Inferior parietal cortex (tissue), 1 donor: Measurements from ENCODE around the gene LRPPRC.
A peak's percentile ranks its signal among the peaks of the same experiment; 100 is the strongest.

Source experiments
- DNase-seq: peaks from one replicate; pipeline ENCODE4 v3.0.0-alpha.2; 2016; ENCODE audit errors: extremely low spot score

LRPPRC gene

GRCh38 chr2:43855292-43855691, 140.5 kb downstream of the LRPPRC start:
- no peak for DNase-seq

DNA sequence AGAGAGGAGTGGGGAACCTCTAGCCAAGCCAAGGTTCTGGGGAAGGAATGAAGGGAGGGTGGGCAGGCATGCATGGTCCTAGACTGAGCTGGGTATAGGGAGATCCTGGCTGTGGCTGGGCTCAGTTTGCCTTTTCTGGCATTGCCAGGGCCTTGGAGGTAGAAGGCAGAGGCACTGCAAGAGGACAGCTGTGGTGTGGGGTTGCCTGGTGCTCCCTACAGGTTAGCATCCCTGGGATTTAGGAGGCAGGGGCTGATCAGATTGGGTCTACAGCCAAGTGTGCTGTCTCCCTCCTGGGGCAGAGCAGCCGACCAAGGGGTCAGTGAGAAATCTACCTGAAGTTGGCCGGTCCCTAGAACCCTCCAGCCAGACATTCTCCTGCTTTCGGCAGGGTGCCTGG, 141.1 kb downstream of the LRPPRC start:
- DNase-seq = no peak

DNA sequence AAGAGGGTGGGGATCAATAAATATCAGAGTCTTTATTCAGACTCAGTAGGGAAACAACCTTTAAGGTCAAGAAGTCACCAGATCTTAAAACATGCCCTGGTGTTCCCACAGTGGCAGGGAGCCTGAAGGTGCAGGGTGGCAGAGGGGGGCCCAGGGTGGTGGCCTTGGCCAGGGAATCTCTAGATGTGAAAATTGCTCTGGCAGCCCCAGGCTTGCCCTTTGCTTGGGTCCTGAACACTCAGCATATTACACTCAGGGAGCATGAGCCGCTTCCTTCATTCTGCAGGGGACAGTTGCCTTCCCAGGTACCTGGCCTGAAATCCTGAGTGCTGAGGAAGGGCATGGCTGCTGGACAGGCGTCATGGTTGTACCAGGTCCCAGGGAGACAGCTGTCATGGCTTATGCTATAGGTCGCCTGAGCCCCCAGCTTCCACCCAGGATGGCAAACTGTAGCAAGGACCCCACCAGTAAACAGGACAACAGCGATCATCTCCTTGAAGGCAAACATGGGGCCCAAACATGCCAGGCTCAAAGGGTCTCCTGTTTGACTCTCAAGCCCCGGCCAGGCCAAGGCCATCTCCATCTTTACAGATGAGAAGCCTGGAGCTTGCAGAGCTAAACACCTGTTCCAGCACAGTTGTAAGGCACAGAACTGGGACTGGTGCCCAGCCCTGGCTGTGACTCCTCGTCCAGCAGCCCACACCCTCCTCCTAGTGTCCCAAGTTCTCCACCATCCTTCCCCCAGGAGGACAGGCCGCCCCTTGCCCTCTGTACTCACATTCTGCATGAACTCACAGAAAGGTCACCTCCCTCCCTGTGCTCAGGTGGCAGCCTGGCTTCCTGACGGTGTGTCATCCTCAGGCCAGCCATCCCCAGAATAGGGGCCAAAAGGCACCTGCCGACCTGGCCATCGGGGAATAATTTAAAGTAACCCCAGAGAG, 142.4 kb downstream of the LRPPRC start:
- no peak for DNase-seq

- no peak for DNase-seq
Measured at GRCh38 chr2:43852196-43852730, 143.5 kb downstream of the LRPPRC start.

- peak; percentile 13 for DNase-seq
Measured at GRCh38 chr2:43851011-43851980, 144.5 kb downstream of the LRPPRC start.

DNA sequence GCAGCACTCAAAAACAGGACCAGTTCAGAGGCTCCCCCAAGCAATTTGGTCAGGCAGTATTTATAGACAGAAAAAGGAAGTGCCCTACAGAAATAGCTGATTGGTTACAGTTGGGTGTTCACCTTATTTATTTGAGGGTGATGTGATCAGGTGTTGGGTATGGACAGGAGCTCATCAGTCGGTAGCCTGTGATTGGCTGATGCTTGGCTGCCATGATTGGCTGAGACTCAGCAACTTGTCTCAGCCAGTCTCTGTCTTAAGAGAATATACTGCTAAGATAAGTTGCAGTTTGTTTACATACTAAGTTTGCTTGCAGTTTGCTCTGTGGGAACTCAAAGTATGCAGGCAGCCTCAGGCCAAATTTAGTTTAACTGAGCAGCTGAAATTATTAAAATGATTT, 147.6 kb downstream of the LRPPRC start:
- no peak for DNase-seq

- no peak for DNase-seq
Measured at GRCh38 chr2:43846140-43846793, 149.5 kb downstream of the LRPPRC start.

DNA sequence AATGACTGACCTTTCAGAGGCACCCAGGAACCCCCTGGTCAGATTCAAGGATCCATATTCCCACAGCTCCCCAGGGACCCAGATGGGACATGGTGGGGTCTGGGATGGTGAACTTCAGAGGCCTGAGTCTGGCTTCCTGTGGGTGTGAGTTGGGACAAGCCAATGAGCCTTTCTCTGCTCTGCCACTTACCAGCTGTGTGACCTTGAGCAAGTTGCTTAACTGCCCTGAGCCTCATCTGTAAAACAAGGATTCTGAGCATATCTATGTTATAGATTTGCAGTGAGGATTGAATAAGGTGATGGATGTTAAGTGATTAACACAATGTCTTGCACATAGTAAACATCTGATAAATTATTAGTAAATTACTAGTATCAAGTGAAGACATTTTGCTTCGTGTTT, 150.6 kb downstream of the LRPPRC start:
- no peak for DNase-seq

GRCh38 chr2:43842866-43843226, 152.9 kb downstream of the LRPPRC start:
- no peak for DNase-seq

DNA sequence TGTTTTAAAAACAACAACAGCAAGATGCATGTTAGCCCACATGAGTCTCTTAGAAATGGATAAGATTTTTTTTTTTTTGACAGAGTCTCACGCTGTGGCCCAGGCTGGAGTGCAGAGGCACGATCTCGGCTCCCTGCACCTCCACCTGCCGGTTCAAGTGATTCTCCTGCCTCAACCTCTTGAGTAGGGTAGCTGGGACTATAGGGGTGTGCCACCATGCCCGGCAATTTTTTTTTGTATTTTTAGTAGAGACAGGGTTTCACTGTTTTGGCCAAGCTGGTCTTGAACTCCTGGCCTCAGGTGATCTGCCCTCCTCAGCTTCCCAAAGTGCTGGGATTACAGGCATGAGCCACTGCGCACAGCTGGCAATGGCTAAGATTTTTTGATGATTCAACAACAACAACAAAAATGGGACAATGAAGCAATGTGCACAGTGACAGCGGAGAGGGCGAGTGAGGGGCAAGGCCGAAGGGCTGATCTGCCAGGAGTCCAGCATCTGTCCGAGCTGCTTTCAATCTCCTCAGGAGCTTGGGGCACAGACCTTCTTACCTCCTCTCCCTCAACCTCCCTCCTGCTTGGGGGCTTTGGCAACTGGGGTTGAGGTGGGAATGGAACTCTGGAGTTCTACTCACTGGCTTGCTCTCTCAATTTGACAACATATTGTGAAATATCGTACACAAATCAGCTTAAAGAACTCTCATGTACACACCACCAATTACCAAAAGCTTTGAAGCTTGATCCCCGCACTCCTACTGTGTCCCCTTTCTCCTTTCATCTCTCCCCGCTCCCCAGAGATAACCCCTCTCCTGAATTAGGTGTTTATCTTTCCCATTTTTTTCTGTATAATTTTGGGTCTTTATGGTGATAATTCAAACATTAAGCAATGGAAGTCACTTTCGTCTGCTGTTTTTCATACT, 153.6 kb downstream of the LRPPRC start:
- no peak for DNase-seq

- no peak for DNase-seq
Measured at GRCh38 chr2:43840965-43841364, 154.8 kb downstream of the LRPPRC start.

DNA sequence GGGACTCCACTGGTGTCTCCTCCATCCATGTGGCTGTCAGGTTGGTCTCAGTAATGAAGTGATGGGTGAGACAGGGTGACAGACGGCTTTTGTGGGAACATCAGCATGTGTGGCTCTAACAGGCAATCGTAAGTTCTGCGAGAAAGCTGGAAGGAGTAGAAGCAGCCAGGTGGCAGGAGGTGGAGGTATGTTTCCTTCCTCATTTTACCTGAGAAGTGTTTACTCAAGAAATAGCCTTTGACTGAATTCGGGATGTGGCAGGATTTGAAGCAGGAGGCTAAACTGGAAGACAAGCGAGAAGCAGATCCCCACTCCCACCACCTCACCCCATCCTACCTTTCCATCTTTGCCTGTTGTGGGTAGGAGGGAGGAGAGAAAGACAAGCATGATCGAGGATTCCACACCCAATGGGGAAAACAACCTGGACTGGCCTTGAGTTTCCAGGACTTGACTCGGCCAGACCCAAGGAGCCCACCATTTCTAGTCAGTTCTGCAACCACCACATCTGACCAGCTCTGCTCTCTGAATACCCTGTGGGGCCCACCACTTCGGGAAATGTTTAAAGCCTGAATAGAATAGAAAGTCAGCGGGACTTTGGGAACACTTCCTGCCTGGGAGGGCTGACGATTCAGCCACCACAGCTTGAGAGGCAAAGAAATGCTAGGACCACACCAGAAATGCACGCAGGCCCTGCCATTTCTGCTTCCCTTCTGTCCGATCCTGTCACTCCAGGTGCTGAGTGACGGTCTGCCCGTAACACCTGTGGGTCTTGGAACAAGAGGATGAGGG, 155.8 kb downstream of the LRPPRC start:
- no peak for DNase-seq

GRCh38 chr2:43838560-43839267, 157.1 kb downstream of the LRPPRC start, which contains the start of the genes ABCG5 and ABCG8:
Gene ABCG5 (minus strand): TSS chr2:43838839. CDS start chr2:43838679, 160 bp downstream.
Gene ABCG8 (plus strand): TSS chr2:43838971. CDS start chr2:43839054, 83 bp downstream.
- no peak for DNase-seq

DNA sequence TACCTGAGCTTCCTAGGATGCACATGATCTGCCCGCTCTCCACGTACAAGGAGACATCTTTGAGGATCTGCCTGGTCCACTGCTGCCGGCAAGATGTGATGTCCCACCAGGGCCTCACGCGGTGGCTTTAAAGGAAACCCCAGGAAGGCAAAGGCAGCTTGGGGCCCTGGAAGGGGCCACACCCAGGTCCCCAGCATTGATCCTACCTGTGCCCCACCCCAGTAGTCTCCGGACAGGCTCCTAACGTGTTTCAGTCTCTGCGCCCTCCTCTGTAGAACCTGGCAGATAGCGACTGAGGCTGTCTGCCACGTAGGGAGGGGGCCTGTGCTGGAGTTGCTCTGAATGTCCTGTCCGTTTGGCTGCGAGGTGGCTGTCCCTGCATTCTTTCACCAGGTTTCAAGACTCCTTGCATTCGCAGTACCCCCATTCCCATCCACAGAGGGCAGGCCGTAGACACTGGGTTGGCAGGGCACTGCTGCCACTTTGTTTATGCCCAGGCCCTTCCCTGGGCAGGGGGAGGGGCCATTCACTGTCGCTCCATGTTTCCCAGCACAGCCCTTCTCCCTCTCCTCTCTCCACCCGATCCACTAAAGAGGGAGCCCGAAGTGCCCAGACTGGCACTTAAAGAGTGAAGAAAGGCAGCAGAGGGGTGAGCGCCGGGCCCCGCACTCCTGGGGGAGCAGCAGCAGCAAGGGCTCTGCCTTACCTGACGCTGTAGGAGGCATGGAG, 157.8 kb downstream of the LRPPRC start:
- no peak for DNase-seq

DNA sequence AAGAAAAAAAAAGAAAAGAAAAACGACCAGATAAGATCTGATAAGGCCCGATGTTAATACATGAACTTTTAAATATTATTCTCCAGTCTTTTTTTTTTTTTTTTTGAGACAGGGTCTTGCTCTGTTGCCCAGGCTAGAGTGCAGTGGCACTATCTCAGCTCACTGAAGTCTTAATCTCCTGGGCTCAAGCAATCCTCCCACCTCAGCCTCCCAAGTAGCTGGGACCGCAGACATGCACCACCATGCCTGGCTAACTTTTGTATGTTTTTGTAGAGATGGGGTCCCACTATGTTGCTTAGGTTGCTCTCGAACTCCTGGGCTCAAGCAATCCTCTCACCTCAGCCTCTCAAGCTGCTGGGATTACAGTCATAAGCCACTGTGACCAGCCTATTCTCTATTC, 158.8 kb downstream of the LRPPRC start:
- DNase-seq = no peak
